ENCODE data around the gene AGTPBP1.
"Not testable (repeated sequence)": the region's sequence is repeated elsewhere in the genome, so short reads cannot be mapped to it uniquely, and the experiment has no call there.

The AGTPBP1 gene

DNA sequence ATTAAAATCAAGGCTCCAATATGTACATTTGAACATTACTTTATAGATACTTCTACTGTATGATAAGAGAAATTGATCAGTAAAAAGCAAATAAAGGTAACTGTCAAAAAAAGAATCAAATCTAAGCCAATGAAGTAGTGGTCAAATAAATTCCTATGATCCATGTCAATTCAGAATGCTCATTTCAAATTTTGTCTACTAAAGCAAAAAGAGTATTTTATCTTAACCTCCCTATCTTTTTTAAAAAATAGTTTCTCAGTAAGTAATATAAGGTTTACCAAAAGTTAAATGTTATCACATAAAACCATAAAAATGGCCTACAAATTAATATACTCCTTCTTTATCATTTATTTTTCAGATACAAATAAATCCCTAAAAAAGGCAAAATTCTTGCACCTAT, 165.9 kb downstream of the AGTPBP1 start:
- H3K4me3 ChIP-seq (ENCODE audit: low read depth in 1 of 2, low read length in 2 of 2): no peak overlapping the region
- no peak overlapping the region for H3K27ac ChIP-seq (ENCODE audit: low read length)
- no peaks in the 10 kb centered on the region for H3K27me3 ChIP-seq (ENCODE audit: low read depth, low read length)
- no peaks in the 10 kb centered on the region for H3K4me1 ChIP-seq (ENCODE audit: control insufficient read depth in 1 of 2, insufficient read depth in 2 of 2, low read length in 2 of 2)
- H3K9me3 ChIP-seq (ENCODE audit: control insufficient read depth in 1 of 2, low read length in 2 of 2): no peaks in the 10 kb centered on the region
- H3K36me3 ChIP-seq (ENCODE audit: control insufficient read depth in 1 of 2, insufficient read depth in 2 of 2, low read length in 2 of 2): no peaks in the 10 kb centered on the region

DNA sequence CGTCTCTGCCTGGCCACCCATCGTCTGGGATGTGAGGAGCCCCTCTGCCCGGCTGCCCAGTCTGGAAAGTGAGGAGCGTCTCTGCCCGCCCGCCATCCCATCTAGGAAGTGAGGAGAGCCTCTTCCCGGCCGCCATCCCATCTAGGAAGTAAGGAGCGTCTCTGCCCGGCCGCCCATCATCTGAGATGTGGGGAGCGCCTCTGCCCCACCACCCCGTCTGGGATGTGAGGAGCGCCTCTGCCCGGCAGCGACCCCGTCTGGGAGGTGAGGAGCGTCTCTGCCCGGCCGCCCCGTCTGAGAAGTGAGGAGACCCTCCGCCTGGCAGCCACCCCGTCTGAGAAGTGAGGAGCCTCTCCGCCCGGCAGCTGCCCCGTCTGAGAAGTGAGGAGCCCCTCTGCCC, 168.2 kb downstream of the AGTPBP1 start:
- H3K36me3 ChIP-seq (ENCODE audit: control insufficient read depth in 1 of 2, insufficient read depth in 2 of 2, low read length in 2 of 2); H3K4me3 ChIP-seq (ENCODE audit: low read depth in 1 of 2, low read length in 2 of 2); H3K9me3 ChIP-seq (ENCODE audit: control insufficient read depth in 1 of 2, low read length in 2 of 2); H3K27ac ChIP-seq (ENCODE audit: low read length); H3K4me1 ChIP-seq (ENCODE audit: control insufficient read depth in 1 of 2, insufficient read depth in 2 of 2, low read length in 2 of 2); H3K27me3 ChIP-seq (ENCODE audit: low read depth, low read length): not testable (repeated sequence)

- not testable (repeated sequence) for H3K27ac ChIP-seq (ENCODE audit: low read length); H3K4me3 ChIP-seq (ENCODE audit: low read depth in 1 of 2, low read length in 2 of 2); H3K4me1 ChIP-seq (ENCODE audit: control insufficient read depth in 1 of 2, insufficient read depth in 2 of 2, low read length in 2 of 2); H3K9me3 ChIP-seq (ENCODE audit: control insufficient read depth in 1 of 2, low read length in 2 of 2); H3K27me3 ChIP-seq (ENCODE audit: low read depth, low read length); H3K36me3 ChIP-seq (ENCODE audit: control insufficient read depth in 1 of 2, insufficient read depth in 2 of 2, low read length in 2 of 2)
Measured at GRCh38 chr9:85572917-85573316, 168.8 kb downstream of the AGTPBP1 start.

DNA sequence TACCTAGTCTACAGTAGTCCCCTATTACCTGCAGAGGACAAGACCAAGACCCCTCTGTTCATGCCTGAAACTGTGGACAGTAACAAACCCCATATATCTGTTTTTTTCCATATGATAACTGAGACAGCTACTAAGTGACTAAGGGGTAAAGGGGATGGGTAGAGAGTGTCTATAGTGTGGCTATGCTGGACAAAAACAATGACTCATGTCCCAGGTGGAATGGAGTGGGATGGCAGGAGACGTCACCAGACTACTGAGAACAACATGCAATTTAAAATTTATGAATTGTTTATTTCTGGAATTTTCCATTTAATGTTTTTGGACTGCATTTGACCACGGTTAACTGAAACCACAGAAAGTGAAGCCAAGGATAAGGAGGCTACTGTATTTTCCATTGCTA, 171.8 kb downstream of the AGTPBP1 start:
- Histone ChIP-seq H3K27ac (ENCODE audit: low read length) (no peak overlapping the region), H3K4me1 (ENCODE audit: control insufficient read depth in 1 of 2, insufficient read depth in 2 of 2, low read length in 2 of 2) (no peaks in the 10 kb centered on the region), H3K27me3 (ENCODE audit: low read depth, low read length) (no peaks in the 10 kb centered on the region), H3K4me3 (ENCODE audit: low read depth in 1 of 2, low read length in 2 of 2) (no peak overlapping the region), H3K36me3 (ENCODE audit: control insufficient read depth in 1 of 2, insufficient read depth in 2 of 2, low read length in 2 of 2) (no peaks in the 10 kb centered on the region), H3K9me3 (ENCODE audit: control insufficient read depth in 1 of 2, low read length in 2 of 2) (no peaks in the 10 kb centered on the region)

DNA sequence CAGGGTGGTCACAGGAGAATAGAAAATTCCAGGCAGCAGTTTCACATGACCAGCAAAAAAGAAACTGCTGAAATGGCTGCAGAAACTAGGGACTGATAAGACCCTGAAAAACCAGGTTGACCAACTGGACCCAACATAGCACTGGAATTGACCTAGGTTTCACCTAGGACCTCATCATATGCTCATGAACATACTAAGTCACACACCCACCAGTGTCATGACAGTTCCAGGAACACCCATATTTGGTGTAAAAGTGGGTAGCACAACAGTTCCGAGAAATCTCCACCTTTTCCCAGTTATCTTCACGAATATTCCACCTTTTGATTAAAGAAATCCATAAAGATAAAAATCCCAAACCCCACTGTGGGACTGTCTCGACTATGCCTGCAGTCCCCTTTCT, 182.2 kb downstream of the AGTPBP1 start:
- no peak overlapping the region for H3K27ac ChIP-seq (ENCODE audit: low read length)
- H3K27me3 ChIP-seq (ENCODE audit: low read depth, low read length): no peaks in the 10 kb centered on the region
- H3K9me3 ChIP-seq (ENCODE audit: control insufficient read depth in 1 of 2, low read length in 2 of 2): no peaks in the 10 kb centered on the region

GRCh38 chr9:85554349-85554748, 187.4 kb downstream of the AGTPBP1 start:
- no peak overlapping the region for H3K4me3 ChIP-seq (ENCODE audit: low read depth in 1 of 2, low read length in 2 of 2)
- no peak overlapping the region for H3K27ac ChIP-seq (ENCODE audit: low read length)

More for the DNA sequence above, 182.2 kb downstream of the AGTPBP1 start:
- Histone ChIP-seq H3K4me1 (ENCODE audit: control insufficient read depth in 1 of 2, insufficient read depth in 2 of 2, low read length in 2 of 2) (no peaks in the 10 kb centered on the region), H3K36me3 (ENCODE audit: control insufficient read depth in 1 of 2, insufficient read depth in 2 of 2, low read length in 2 of 2) (peaks cover 0 to 8% of the 10 kb centered on the region in 2 donors), H3K4me3 (ENCODE audit: low read depth in 1 of 2, low read length in 2 of 2) (no peak overlapping the region)

GRCh38 chr9:85553475-85553874, 188.3 kb downstream of the AGTPBP1 start:
- H3K27me3 ChIP-seq (ENCODE audit: low read depth, low read length): no peaks in the 10 kb centered on the region
- H3K4me1 ChIP-seq (ENCODE audit: control insufficient read depth in 1 of 2, insufficient read depth in 2 of 2, low read length in 2 of 2): no peaks in the 10 kb centered on the region
- H3K4me3 ChIP-seq (ENCODE audit: low read depth in 1 of 2, low read length in 2 of 2): no peak overlapping the region
- no peaks in the 10 kb centered on the region for H3K9me3 ChIP-seq (ENCODE audit: control insufficient read depth in 1 of 2, low read length in 2 of 2)
- no peaks in the 10 kb centered on the region for H3K36me3 ChIP-seq (ENCODE audit: control insufficient read depth in 1 of 2, insufficient read depth in 2 of 2, low read length in 2 of 2)
- no peak overlapping the region for H3K27ac ChIP-seq (ENCODE audit: low read length)

More at GRCh38 chr9:85554349-85554748, 187.4 kb downstream of the AGTPBP1 start:
- H3K9me3 ChIP-seq (ENCODE audit: control insufficient read depth in 1 of 2, low read length in 2 of 2): no peaks in the 10 kb centered on the region
- H3K27me3 ChIP-seq (ENCODE audit: low read depth, low read length): no peaks in the 10 kb centered on the region
- no peaks in the 10 kb centered on the region for H3K36me3 ChIP-seq (ENCODE audit: control insufficient read depth in 1 of 2, insufficient read depth in 2 of 2, low read length in 2 of 2)
- no peaks in the 10 kb centered on the region for H3K4me1 ChIP-seq (ENCODE audit: control insufficient read depth in 1 of 2, insufficient read depth in 2 of 2, low read length in 2 of 2)

- H3K27me3 ChIP-seq (ENCODE audit: low read depth, low read length): no peaks in the 10 kb centered on the region
- H3K9me3 ChIP-seq (ENCODE audit: control insufficient read depth in 1 of 2, low read length in 2 of 2): no peaks in the 10 kb centered on the region
- no peak overlapping the region for H3K4me3 ChIP-seq (ENCODE audit: low read depth in 1 of 2, low read length in 2 of 2)
- H3K4me1 ChIP-seq (ENCODE audit: control insufficient read depth in 1 of 2, insufficient read depth in 2 of 2, low read length in 2 of 2): no peaks in the 10 kb centered on the region
- H3K27ac ChIP-seq (ENCODE audit: low read length): no peak overlapping the region
- H3K36me3 ChIP-seq (ENCODE audit: control insufficient read depth in 1 of 2, insufficient read depth in 2 of 2, low read length in 2 of 2): no peaks in the 10 kb centered on the region
Measured at GRCh38 chr9:85547599-85547998, 194.2 kb downstream of the AGTPBP1 start.

- H3K27me3 ChIP-seq (ENCODE audit: low read depth, low read length): no peaks in the 10 kb centered on the region
- H3K4me3 ChIP-seq (ENCODE audit: low read depth in 1 of 2, low read length in 2 of 2): no peak overlapping the region
- H3K36me3 ChIP-seq (ENCODE audit: control insufficient read depth in 1 of 2, insufficient read depth in 2 of 2, low read length in 2 of 2): no peaks in the 10 kb centered on the region
- no peak overlapping the region for H3K27ac ChIP-seq (ENCODE audit: low read length)
- H3K9me3 ChIP-seq (ENCODE audit: control insufficient read depth in 1 of 2, low read length in 2 of 2): no peaks in the 10 kb centered on the region
- H3K4me1 ChIP-seq (ENCODE audit: control insufficient read depth in 1 of 2, insufficient read depth in 2 of 2, low read length in 2 of 2): no peaks in the 10 kb centered on the region
Measured at GRCh38 chr9:85543196-85543595, 198.6 kb downstream of the AGTPBP1 start.

DNA sequence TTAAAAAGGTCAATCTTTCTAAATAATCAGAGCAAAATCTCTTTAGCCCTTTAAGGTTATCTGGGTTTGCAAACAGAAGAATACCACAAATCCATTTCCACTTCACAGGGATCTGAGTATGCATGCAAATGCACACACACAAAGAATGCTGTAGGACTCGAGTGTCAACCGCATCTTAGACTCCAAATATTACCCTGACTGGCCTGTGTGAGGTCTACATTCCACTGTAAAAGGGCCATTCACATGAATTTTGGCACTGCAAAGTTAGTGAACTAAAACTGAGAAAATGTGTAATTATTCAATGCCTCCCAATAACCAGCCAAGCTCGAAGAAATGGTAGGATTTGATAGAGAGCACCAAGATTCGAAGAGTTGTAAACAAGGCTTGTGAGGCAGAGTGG, 199.9 kb downstream of the AGTPBP1 start:
- Histone ChIP-seq H3K4me3 (ENCODE audit: low read depth in 1 of 2, low read length in 2 of 2) (no peak overlapping the region), H3K27me3 (ENCODE audit: low read depth, low read length) (no peaks in the 10 kb centered on the region), H3K9me3 (ENCODE audit: control insufficient read depth in 1 of 2, low read length in 2 of 2) (no peaks in the 10 kb centered on the region), H3K4me1 (ENCODE audit: control insufficient read depth in 1 of 2, insufficient read depth in 2 of 2, low read length in 2 of 2) (no peaks in the 10 kb centered on the region), H3K27ac (ENCODE audit: low read length) (no peak overlapping the region), H3K36me3 (ENCODE audit: control insufficient read depth in 1 of 2, insufficient read depth in 2 of 2, low read length in 2 of 2) (no peaks in the 10 kb centered on the region)

- Histone ChIP-seq H3K27me3 (ENCODE audit: low read depth, low read length) (no peaks in the 10 kb centered on the region), H3K9me3 (ENCODE audit: control insufficient read depth in 1 of 2, low read length in 2 of 2) (no peaks in the 10 kb centered on the region), H3K4me1 (ENCODE audit: control insufficient read depth in 1 of 2, insufficient read depth in 2 of 2, low read length in 2 of 2) (no peaks in the 10 kb centered on the region), H3K4me3 (ENCODE audit: low read depth in 1 of 2, low read length in 2 of 2) (no peak overlapping the region), H3K27ac (ENCODE audit: low read length) (no peak overlapping the region), H3K36me3 (ENCODE audit: control insufficient read depth in 1 of 2, insufficient read depth in 2 of 2, low read length in 2 of 2) (no peaks in the 10 kb centered on the region)
Measured at GRCh38 chr9:85536514-85536913, 205.2 kb downstream of the AGTPBP1 start.

- H3K9me3 ChIP-seq (ENCODE audit: control insufficient read depth in 1 of 2, low read length in 2 of 2): no peaks in the 10 kb centered on the region
- no peaks in the 10 kb centered on the region for H3K36me3 ChIP-seq (ENCODE audit: control insufficient read depth in 1 of 2, insufficient read depth in 2 of 2, low read length in 2 of 2)
- no peaks in the 10 kb centered on the region for H3K4me1 ChIP-seq (ENCODE audit: control insufficient read depth in 1 of 2, insufficient read depth in 2 of 2, low read length in 2 of 2)
- H3K4me3 ChIP-seq (ENCODE audit: low read depth in 1 of 2, low read length in 2 of 2): no peak overlapping the region
- no peaks in the 10 kb centered on the region for H3K27me3 ChIP-seq (ENCODE audit: low read depth, low read length)
- H3K27ac ChIP-seq (ENCODE audit: low read length): no peak overlapping the region
Measured at GRCh38 chr9:85536076-85536475, 205.7 kb downstream of the AGTPBP1 start.

Data from muscle layer of duodenum (tissue), 2 donors.